Measurements from ENCODE around the gene SIRPB1.
"Not testable (repeated sequence)": the region's sequence is repeated elsewhere in the genome, so short reads cannot be mapped to it uniquely, and the experiment has no call there.

The SIRPB1 gene

DNA sequence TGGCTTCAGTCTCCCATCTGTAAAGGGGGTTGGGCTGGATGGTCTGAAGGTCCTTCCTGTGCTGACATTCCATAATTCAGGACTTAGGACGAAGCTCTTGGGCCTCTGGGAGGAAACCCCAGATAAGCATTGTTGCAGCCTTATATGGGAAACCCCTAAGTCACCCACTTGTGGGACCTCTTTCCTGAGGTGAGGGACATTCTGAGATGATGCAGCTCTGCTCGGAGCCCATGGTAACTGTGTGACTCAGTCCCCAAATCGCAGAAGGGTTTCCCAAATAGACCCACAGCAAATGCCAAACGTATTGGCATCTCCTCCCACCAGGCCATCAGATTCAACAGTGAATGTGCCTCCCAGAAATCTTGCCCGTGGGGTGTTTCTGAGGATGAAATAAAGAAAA is 9.4 kb downstream of the SIRPB1 start:
- not testable (repeated sequence) for DNase-seq (ENCODE audit: extremely low spot score, insufficient read length, low read depth); FAIRE-seq

DNA sequence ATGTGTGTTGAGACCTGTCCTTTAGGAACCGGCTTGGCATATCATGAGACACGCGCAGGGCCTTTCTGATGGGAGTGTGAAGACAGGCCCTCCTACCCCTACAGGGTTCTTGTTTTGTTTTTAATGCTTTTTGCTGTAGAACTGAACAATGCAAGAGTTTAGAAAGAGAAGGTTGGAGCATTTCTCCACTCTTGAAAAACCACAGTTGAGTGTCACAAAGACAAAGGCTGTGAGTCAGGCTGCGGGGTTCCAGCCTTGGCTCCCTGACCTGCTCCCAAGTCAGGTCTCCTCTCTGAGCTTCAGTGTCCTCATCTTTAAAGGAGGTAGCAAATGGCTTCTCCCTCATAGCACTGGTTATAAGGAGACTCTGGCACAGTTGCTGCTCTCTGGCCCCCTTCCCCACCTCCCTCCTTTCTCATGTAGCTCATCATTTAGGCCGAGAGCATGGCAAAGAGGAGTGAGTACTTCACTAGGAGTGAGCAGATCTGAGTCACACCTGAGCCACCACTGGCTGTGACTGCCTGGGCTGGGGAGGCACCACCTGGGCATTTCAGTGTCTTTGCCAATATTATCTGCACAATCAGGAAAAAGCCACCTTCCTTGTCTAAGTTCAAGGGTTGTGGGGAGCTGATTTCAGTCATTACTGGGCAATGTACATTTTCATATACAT is 11.0 kb downstream of the SIRPB1 start:
- not testable (repeated sequence) for DNase-seq (ENCODE audit: extremely low spot score, insufficient read length, low read depth); FAIRE-seq

DNA sequence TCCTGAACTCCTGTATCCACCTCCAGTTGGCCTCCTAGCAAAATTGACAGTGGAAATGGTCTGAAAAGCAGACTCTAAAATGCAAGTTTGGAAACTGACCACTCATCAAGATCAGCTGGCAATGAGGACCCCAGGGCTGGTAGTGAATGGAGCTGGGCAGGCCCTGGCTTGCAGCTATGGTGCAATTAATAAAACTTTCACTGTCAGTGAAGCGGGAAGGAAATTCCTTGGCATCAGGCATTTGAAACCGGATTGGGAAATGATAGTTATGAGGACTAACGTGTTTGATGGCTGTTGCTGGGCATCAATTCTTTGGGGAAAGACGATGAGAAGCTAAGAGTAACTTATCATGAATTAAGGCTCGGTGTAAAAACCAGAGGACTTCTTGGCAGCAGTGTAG is 19.1 kb downstream of the SIRPB1 start:
- DNase-seq (ENCODE audit: extremely low spot score, insufficient read length, low read depth) (no peak), FAIRE-seq (no peak)

DNA sequence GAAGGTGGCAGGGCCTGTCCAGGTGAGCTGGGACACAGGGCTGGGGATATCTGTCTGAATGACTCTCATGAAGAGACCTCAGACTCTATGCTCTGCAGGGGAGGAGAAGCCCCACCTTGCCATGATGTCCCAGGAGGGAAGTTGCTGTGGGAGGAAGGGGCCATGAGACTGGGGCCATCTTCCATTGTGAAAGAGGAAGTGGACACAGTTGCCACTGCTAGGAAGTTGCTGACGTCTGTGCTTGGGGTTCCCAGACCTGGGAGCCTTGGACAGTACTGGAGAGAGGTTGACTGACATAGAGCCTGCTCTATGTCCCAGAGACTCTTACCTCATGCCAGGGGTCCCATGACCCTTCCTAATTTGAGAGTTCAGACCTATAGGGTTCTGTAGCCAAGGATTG is 24.5 kb downstream of the SIRPB1 start:
- no peak for DNase-seq (ENCODE audit: extremely low spot score, insufficient read length, low read depth)
- FAIRE-seq: no peak

DNA sequence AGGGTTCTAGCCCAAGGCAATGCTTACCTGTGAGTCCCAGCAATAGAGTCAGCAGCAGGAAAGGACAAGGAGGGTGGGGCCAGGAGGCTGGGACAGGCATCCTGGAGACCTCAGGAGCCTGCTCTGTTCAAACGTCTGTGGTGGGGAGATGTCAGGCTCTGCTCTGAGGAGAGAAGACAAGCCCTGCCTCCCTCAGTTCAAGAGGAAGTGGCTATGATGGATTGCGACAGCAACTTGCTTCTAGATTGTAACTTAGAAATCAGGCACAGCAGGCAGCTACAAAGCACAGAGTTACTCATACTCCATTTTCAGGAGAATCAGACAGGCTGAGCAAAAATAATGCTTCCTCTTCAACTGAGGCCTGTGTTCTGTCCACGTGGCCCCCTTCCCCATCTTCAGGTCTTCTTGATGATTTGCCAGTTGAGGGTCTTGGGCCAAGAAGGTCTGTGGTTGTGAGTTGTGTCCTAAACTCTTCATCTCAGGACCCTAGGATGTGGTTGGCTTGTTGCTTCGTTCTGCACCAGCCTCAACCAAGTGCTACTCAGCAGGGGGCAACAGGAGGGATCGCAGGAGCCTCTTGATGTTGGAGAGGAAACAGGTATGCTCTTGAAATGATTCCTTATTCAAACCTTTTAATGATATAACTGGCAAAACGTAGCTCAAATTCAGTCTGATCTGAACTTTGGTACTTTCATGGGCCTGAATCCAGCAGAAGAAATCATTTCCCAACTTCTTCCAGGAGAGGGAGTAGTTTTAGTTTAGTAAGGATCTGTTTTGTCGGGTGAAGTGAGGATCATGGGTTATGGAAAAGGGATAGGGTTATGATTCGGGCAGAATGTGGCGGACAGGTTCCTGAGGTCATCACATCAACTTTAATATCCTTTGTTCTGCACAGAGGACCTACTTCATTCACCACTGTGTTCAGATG is 31.0 kb downstream of the SIRPB1 start:
- FAIRE-seq (no peak), DNase-seq (ENCODE audit: extremely low spot score, insufficient read length, low read depth) (no peak)

DNA sequence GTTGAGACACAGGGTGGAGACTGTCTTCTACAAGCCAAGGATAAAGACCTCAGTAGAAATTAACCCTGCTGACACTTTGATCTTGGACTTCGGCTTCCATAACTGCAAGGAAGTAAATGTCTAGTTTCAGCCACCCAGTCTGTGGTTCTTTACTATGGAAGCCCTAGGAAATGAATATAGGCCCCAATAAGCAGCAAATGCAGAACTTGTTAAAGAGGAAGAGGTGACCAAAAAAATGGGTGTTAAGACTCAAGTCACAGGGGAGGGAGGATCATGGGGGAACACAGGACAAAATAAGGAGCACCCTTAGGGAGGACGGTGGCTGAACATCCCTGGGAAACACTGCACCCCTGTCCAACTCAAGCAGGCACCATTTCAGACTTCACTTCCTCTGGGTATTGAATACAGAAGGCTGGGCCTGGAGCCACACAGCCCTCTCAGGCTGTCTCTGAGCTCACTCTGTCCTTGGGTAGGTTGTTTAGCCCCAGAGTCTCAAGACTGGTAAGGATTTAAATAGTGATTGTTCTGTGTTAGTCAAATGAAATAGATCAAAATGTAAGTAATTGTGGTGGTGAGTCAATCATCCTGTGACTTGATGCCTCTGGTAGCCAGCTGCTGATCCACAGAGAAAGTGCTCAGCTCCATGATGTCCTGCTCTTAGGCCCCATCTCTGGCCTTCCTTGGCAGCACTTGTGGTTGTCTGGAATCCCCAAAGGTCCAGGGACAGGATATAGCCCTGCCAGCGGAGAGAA is 31.9 kb downstream of the SIRPB1 start:
- DNase-seq (ENCODE audit: extremely low spot score, insufficient read length, low read depth): no peak
- no peak for FAIRE-seq

DNA sequence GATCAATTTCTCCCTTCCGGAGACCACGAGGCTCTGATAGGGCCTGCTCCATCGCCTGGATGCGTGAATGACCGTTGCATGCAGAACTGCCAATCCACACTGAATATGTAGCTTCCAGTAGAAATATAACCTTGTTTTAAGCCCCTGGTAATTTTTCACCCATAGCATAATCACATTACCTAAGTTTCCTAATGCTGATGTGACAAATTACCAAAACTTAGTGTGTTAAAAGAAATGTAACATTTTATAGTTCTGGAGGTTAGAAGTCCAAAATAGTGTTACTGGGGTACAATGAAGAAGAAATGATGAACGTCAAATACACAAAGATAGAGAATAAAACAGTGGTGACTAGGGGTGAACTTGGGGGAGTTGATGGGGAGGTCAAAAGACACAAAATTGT is 40.3 kb downstream of the SIRPB1 start:
- FAIRE-seq (no peak), DNase-seq (ENCODE audit: extremely low spot score, insufficient read length, low read depth) (no peak)

DNA sequence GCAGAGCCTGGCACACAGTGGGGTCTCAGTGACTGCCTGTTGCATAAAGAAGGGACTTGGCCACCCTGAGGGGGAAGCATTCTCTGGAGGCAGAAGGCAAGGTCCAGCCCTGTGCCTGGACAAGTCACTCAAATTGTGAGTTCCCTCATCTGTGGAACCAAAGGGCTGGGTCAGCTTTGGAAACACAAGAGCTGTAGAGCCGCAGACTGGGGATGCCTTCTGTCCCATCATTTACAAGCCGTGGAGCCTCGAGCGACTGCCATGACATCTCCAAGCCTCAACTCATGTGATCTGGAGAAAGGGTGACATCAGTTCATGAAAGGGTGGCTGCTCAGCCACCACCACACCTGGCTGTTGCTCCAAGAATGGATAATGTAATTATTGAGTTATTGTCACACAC is 41.9 kb downstream of the SIRPB1 start:
- DNase-seq (ENCODE audit: extremely low spot score, insufficient read length, low read depth) (no peak), FAIRE-seq (no peak)

DNA sequence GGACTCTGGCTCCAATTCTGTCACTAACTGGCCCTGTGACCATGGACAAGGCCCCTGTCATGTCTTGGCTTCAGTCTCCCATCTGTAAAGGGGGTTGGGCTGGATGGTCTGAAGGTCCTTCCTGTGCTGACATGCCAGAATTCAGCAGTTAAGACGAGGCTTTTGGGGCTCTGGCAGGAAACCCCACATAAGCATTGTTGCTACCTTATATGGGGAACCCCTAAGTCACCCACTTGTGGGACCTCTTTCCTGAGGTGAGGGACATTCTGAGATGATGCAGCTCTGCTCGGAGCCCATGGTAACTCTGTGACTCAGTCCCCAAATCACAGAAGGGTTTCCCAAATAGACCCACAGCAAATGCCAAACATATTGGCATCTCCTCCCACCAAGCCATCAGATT is 42.5 kb downstream of the SIRPB1 start:
- not testable (repeated sequence) for DNase-seq (ENCODE audit: extremely low spot score, insufficient read length, low read depth); FAIRE-seq

DNA sequence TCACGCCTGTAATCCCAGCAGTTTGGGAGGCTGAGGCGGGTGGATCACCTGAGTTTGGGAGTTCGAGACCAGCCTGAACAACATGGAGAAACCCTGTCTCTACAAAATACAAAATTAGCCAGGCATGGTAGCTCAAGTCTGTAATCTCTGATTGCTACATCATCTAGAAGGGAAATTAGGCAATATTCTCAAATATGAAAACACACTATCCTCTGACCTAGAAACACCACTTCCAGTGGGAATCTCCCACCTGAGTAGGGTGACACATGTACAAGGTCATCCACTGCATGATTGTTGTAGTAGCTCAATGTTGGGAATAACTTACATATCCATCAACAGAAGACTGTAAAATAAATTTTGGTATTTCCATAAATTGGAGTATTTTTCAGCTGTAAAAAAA is 43.2 kb downstream of the SIRPB1 start:
- FAIRE-seq (no peak), DNase-seq (ENCODE audit: extremely low spot score, insufficient read length, low read depth) (no peak)

DNA sequence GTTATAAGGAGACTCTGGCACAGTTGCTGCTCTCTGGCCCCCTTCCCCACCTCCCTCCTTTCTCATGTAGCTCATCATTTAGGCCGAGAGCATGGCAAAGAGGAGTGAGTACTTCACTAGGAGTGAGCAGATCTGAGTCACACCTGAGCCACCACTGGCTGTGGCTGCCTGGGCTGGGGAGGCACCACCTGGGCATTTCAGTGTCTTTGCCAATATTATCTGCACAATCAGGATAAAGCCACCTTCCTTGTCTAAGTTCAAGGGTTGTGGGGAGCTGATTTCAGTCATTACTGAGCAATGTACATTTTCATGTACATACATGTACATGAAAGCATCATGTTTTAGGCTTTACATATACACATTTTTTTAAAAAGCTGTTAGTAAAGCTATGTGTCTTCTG is 43.8 kb downstream of the SIRPB1 start:
- not testable (repeated sequence) for FAIRE-seq; DNase-seq (ENCODE audit: extremely low spot score, insufficient read length, low read depth)

DNA sequence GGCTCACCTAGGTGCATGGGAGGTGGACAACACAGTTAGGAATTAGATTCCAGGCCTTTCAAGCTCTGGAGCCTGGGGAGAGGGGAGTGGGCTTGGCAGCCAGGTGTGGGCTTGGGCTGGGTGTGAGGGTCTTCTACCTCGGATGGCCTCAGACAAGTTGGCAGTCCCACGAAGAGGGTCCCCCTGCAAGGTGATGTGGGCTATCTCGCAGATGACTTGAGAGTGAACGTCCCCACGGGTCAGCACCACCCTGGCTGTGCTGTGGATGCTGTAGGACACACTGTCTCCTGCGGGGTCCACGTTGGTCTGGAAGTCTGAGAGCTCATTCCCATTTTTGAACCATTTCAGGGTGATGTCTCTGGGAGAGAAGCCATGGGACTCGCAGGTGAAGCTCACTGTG is 48.2 kb downstream of the SIRPB1 start:
- DNase-seq (ENCODE audit: extremely low spot score, insufficient read length, low read depth): not testable (repeated sequence)

More for the DNA sequence above, 48.2 kb downstream of the SIRPB1 start:
- FAIRE-seq: not testable (repeated sequence)
